T-helper 1 cell treated with Interleukin-12 subunit alpha and Interleukin-12 subunit beta and Interleukin-4 antibody, amounts not matched to agents 30 μg/mL and 1 μg/mL, for 36 hours (primary cell): Measurements from ENCODE around the gene ETV6.

ENCODE experiments used
- H3K27ac Mint-ChIP-seq: one replicate; pipeline ENCODE4 v1.8.0; 2021; ENCODE audit warnings: mild to moderate bottlenecking, mixed read lengths
- H3K27me3 Mint-ChIP-seq: one replicate; pipeline ENCODE4 v1.8.0; 2021; ENCODE audit warnings: low read depth, mixed read lengths
- H3K36me3 Mint-ChIP-seq: one replicate; pipeline ENCODE4 v1.8.0; 2021; ENCODE audit warnings: low read depth, mixed read lengths
- H3K4me1 Mint-ChIP-seq: one replicate; pipeline ENCODE4 v1.8.0; 2021; ENCODE audit warnings: low read depth, mixed read lengths
- H3K4me3 Mint-ChIP-seq: one replicate; pipeline ENCODE4 v1.8.0; 2021; ENCODE audit warnings: mild to moderate bottlenecking, moderate library complexity, mixed read lengths
- H3K9me3 Mint-ChIP-seq: one replicate; pipeline ENCODE4 v1.8.0; 2021; ENCODE audit warnings: mixed read lengths

The ETV6 gene

DNA sequence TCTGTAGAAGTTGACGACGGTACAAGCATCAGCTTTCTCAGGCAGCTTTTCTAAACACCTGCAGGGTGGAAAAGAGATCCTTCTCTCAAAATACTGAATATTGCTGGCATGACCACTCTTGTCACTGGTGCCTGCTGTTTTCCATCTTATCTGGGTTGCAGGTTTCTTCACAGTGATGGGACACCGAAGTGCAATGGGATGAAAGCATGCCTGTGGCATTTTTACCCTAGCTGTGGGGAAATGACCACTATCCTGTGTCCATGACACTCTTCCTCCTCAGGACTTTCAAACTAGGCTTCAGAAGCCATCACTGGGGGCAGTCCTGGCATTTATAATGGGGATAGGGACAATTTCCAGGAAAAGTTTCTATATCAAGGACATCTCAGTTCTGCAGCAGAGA lies 98.5 kb downstream of the ETV6 start:
- H3K9me3 Mint-ChIP-seq, result no peaks in the 10 kb centered on the region
- no peak overlapping the region for H3K4me3 Mint-ChIP-seq
- H3K4me1 Mint-ChIP-seq, result peaks cover 46% of the 10 kb centered on the region
- peaks cover 23% of the 10 kb centered on the region for H3K36me3 Mint-ChIP-seq
- H3K27me3 Mint-ChIP-seq, result no peaks in the 10 kb centered on the region
- H3K27ac Mint-ChIP-seq, result no peak overlapping the region

DNA sequence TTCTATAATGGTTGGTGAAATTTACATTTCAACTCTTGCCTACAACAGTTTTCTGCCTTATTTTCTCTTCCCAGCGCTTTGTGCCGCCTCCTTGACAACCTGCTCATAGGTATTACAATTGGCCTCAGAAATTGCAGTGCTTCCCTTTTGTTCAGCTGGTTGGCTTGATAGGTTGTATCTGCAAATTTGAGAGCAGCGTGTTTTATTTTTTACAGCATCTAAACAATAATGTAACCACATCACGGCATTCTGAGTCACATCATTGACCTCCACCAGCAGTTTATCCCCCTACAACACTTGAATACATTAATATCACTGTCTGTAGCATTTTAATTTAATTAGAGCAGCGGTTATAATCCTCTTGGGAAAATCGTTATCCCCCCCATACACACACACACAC lies 99.4 kb downstream of the ETV6 start:
- Mint-ChIP-seq H3K36me3 (peaks cover 24% of the 10 kb centered on the region), H3K27ac (no peak overlapping the region), H3K27me3 (no peaks in the 10 kb centered on the region), H3K4me3 (no peak overlapping the region), H3K9me3 (no peaks in the 10 kb centered on the region), H3K4me1 (peaks cover 44% of the 10 kb centered on the region)

DNA sequence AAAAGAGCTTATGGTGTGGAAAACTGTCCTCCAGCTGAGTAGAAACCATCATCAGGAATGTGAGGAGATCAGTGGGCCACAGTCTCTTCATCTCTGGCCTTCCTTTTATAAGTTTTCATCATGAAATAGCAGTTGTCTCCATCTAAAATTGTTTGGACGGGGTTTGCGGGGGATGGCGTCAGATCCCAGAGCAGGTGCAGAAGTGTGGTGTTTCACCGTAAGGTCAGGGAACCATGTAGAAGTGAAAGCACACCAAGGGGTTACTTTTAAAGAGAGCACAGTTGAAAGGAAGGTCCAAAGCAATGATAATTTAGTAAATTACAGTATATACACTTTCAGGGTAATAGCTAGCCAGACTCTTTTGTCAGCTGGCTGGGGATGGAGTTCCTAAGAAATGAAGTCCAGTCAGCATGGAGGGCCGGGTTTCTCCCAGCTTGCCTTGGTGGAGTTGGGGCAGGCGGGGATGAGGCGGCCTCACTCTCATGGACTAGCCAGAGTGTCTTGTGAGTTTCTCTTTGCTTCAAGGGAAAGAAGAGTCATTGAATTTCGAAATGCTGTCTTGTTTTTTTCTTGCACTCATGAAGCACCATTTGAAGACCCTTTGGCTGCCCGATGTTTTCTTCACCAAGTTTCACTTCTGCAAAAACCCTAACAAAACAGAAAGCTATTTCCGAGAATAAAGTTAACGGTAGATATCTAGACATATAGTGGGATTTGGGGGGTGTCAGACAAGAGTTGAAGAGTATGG lies 100.6 kb downstream of the ETV6 start:
- no peak overlapping the region for H3K27ac Mint-ChIP-seq
- peaks cover 44% of the 10 kb centered on the region for H3K4me1 Mint-ChIP-seq
- no peaks in the 10 kb centered on the region for H3K9me3 Mint-ChIP-seq
- H3K36me3 Mint-ChIP-seq, result peaks cover 35% of the 10 kb centered on the region
- no peaks in the 10 kb centered on the region for H3K27me3 Mint-ChIP-seq
- no peak overlapping the region for H3K4me3 Mint-ChIP-seq

DNA sequence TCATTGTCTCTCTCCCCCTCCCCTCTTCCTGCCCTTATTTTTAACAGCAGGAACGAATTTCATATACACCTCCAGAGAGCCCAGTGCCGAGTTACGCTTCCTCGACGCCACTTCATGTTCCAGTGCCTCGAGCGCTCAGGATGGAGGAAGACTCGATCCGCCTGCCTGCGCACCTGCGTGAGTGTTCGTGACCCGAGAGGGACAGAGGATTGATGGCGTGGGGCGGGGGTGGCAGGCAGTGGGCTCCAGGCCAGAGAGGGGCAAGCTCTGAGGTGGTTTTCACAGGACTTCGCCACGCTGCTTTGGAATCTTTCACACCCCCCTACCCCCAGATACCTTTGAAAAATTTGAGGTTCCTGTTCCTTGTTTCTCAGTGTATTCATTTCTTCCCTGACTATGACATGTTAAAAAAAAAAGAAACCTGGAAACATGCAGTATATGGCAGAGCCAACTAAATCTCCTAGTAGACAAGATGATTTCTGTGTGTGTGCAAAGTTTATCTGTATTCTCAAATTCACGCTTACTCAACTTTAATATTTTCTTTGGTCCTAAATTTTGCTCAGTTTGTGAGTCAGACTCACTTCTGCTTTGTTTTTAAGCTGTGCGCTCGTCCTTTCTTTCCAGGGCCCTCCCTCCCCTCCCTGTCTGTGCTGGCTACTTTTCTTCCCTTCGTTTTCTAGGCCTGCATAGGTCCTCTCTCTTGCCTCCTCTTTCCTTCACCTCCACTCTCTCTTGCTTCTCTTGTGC lies 103.1 kb downstream of the ETV6 start:
- Mint-ChIP-seq H3K4me3 (no peak overlapping the region), H3K9me3 (no peaks in the 10 kb centered on the region), H3K27ac (no peak overlapping the region), H3K4me1 (peaks cover 24% of the 10 kb centered on the region), H3K36me3 (peaks cover 43% of the 10 kb centered on the region), H3K27me3 (no peaks in the 10 kb centered on the region)

DNA sequence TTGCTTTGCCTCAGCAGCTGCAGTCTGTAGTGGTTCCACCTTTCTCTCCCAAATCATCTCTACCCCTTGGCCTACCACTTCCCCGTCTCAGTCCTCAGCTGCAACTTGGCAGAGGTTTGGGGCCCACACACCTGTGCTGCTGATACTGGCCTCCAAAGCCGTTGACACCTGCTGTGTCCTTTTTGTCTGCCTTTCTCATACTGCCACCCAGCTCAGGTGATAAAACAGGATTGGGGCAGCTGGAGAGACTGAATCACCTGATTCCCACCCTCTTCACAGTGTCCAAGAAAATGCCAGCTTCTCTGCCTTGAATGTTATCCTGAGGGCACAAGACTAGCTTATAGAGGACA lies 103.7 kb downstream of the ETV6 start:
- no peaks in the 10 kb centered on the region for H3K27me3 Mint-ChIP-seq
- no peak overlapping the region for H3K4me3 Mint-ChIP-seq
- peaks cover 43% of the 10 kb centered on the region for H3K36me3 Mint-ChIP-seq
- H3K27ac Mint-ChIP-seq, result no peak overlapping the region
- no peaks in the 10 kb centered on the region for H3K9me3 Mint-ChIP-seq
- peaks cover 24% of the 10 kb centered on the region for H3K4me1 Mint-ChIP-seq

DNA sequence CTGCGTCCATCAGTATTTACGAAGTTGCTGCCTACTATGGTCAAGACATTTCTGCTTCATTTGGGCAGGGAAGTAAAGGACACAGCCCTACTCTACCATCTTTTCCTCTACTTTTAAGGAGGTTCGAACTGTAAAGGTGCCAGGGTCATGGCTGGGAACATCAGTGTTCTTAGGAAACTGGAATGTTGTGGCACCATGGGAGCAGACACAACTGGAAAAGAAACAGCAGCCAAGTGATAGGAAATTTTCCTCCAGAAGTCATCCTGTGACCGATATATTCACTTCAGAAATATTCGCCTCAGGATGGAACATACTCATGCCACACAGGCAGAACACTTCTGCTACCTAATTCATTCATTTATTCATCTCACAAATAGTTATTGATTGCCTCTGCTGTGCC lies 104.4 kb downstream of the ETV6 start:
- no peak overlapping the region for H3K4me3 Mint-ChIP-seq
- H3K27ac Mint-ChIP-seq, result peak overlapping the region; percentile 22
- H3K9me3 Mint-ChIP-seq, result no peaks in the 10 kb centered on the region
- H3K4me1 Mint-ChIP-seq, result peaks cover 29% of the 10 kb centered on the region
- no peaks in the 10 kb centered on the region for H3K27me3 Mint-ChIP-seq
- peaks cover 46% of the 10 kb centered on the region for H3K36me3 Mint-ChIP-seq

DNA sequence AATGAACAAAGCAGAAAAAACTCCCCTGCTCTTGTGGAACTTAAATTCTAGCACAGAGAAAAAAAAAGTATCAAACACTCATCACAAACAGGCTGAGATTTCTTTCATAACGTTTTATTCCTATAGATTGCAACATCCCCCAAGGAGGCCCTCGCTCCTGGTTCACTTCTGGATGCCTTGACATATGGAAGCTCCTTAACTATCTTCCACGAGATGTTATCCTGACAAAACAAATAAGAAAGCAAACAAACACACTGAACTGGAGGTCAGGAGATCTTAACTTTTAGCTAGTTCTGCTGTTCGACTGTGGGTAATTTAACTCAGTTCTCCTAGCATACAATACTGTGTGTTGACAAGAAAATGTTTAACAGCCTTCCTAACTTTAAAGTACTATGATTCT lies 104.8 kb downstream of the ETV6 start:
- Mint-ChIP-seq H3K27ac (peak overlapping the region; percentile 10), H3K9me3 (no peaks in the 10 kb centered on the region), H3K4me1 (peaks cover 29% of the 10 kb centered on the region), H3K27me3 (no peaks in the 10 kb centered on the region), H3K4me3 (no peak overlapping the region), H3K36me3 (peaks cover 46% of the 10 kb centered on the region)

DNA sequence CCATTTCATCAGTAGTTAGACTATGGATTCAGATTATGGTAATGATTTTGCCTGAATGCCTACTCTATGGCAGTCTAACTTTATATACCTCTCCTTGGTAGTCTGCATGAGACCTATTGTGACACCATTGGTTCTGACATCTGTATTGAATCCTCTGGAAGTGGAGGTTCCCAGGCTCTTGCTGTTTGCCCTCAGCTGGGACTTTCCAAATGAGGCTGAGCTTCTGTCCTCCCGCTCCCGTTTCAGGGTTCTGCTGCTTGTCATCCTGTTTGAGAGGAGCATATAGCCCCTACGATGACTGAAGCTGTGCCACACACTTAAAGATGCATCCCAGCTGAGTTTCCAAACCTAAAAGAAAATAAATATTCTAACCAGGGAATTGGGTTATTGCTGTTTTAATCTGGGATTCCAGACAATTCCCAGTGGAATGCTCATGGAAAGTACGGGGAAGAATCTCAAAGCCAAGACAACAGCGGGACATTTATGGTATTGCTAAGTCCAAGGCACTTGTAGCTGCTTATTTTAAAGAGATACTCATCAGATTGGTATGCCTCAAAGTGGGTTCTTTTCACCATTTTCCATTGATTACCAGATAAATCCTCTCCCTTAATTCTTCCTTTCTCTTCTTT lies 105.9 kb downstream of the ETV6 start:
- Mint-ChIP-seq H3K27me3 (no peaks in the 10 kb centered on the region), H3K27ac (no peak overlapping the region), H3K36me3 (peaks cover 50% of the 10 kb centered on the region), H3K4me1 (peaks cover 24% of the 10 kb centered on the region), H3K4me3 (no peak overlapping the region), H3K9me3 (no peaks in the 10 kb centered on the region)

DNA sequence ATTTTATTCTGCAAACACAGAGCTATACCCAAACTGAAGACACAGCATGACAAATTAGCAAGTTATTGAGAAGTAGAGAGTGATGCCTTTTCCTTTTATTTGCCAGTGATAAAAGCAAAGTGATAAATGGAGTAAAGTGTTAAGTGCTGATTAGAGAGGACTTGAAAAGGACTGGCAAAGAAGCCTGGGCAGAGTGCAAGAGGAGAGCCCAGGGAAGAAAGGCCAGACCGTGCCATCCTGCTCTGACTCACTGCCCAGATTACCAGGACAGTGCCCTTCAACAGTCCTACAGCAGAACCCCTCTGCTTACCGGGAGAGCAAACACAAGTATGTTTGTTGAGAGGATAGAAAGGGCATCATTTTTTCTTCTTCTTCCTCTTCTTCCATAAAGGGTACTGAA lies 106.5 kb downstream of the ETV6 start:
- no peak overlapping the region for H3K4me3 Mint-ChIP-seq
- H3K4me1 Mint-ChIP-seq, result peaks cover 24% of the 10 kb centered on the region
- no peak overlapping the region for H3K27ac Mint-ChIP-seq
- H3K36me3 Mint-ChIP-seq, result peaks cover 52% of the 10 kb centered on the region
- H3K9me3 Mint-ChIP-seq, result no peaks in the 10 kb centered on the region
- no peaks in the 10 kb centered on the region for H3K27me3 Mint-ChIP-seq

DNA sequence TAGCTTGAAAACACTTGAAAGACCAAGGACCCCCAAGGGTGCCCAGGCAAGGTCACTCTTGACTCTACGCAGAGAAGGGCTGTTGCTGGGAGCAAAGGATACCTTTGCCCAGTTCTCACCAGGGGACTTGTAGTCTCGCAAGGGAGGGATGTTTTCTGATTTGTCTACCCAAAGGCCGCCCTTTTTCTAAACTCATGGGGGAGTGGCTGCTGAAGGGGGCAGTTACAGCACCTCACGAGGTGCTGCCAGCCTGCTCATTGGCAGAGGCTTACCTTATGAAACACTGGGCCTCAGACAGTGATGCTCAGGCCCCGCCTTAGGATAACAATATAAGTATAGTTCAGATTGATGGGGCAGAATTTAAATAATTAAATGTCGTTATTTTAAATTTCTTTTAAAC lies 107.0 kb downstream of the ETV6 start:
- Mint-ChIP-seq H3K4me1 (peaks cover 25% of the 10 kb centered on the region), H3K27ac (no peak overlapping the region), H3K4me3 (no peak overlapping the region), H3K9me3 (no peaks in the 10 kb centered on the region), H3K27me3 (no peaks in the 10 kb centered on the region), H3K36me3 (peaks cover 50% of the 10 kb centered on the region)

DNA sequence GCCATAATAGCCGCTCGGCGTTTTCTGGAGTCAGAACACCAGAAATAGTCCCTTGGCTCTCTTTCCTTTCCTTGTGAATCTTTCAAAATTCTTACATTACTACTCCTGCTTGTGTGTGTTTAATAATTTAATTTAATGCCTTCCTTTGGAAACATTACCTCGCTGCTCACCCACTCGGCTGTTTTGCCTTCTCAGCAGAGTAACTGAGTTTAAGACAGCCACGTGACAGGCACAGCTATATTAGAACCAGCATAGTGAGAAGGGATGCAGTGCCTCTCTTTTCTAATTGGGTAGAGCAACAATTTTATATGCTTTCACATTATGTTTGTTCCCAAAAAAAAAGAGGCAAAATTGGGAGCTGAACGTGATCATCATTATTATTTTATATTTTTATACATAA lies 107.6 kb downstream of the ETV6 start:
- no peak overlapping the region for H3K4me3 Mint-ChIP-seq
- H3K36me3 Mint-ChIP-seq, result peaks cover 50% of the 10 kb centered on the region
- peaks cover 30% of the 10 kb centered on the region for H3K4me1 Mint-ChIP-seq
- H3K27ac Mint-ChIP-seq, result no peak overlapping the region
- H3K27me3 Mint-ChIP-seq, result no peaks in the 10 kb centered on the region
- H3K9me3 Mint-ChIP-seq, result no peaks in the 10 kb centered on the region

DNA sequence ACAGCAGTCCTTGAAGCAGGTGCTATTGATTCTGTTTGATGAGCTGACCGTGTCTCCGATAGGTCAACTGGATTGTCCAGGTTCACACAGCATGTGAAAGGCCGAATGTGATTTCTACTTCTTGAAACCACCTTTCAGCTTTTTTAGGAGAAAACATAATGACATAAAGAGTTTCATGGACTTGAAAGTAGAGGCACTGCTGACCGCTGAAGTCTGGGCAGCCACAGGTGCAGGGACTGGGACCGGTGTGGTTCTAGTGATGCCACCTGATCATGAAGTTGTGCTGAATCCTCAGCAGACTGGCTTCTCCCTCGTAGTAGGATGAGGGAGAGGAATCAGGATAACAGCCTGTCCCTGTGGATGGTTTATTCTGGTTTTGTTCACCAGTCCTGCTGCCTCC lies 108.1 kb downstream of the ETV6 start:
- H3K4me3 Mint-ChIP-seq, result no peak overlapping the region
- no peak overlapping the region for H3K27ac Mint-ChIP-seq
- no peaks in the 10 kb centered on the region for H3K9me3 Mint-ChIP-seq
- peaks cover 50% of the 10 kb centered on the region for H3K36me3 Mint-ChIP-seq
- H3K4me1 Mint-ChIP-seq, result peaks cover 33% of the 10 kb centered on the region
- H3K27me3 Mint-ChIP-seq, result no peaks in the 10 kb centered on the region

DNA sequence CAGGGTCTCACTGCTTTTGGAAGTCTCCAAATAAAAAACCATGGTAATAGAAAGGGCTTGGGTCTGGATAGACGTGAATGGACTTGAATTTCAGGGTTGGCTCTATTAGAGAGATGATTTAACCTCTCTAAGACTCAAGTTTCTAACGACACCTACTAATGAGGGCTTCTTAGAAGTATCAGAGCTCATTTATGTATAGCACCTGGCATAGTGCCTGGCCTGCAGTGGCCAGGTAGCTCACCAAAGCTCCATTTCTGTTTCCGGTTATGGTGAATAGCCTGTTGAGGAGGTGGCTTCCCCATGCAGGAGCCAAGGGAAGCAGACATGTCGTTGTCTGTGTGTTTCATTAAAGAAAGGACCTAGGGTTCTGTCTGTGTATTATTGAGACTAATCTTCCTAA lies 108.6 kb downstream of the ETV6 start:
- Mint-ChIP-seq H3K27me3 (no peaks in the 10 kb centered on the region), H3K36me3 (peaks cover 49% of the 10 kb centered on the region), H3K4me1 (peaks cover 33% of the 10 kb centered on the region), H3K27ac (no peak overlapping the region), H3K4me3 (no peak overlapping the region), H3K9me3 (no peaks in the 10 kb centered on the region)

DNA sequence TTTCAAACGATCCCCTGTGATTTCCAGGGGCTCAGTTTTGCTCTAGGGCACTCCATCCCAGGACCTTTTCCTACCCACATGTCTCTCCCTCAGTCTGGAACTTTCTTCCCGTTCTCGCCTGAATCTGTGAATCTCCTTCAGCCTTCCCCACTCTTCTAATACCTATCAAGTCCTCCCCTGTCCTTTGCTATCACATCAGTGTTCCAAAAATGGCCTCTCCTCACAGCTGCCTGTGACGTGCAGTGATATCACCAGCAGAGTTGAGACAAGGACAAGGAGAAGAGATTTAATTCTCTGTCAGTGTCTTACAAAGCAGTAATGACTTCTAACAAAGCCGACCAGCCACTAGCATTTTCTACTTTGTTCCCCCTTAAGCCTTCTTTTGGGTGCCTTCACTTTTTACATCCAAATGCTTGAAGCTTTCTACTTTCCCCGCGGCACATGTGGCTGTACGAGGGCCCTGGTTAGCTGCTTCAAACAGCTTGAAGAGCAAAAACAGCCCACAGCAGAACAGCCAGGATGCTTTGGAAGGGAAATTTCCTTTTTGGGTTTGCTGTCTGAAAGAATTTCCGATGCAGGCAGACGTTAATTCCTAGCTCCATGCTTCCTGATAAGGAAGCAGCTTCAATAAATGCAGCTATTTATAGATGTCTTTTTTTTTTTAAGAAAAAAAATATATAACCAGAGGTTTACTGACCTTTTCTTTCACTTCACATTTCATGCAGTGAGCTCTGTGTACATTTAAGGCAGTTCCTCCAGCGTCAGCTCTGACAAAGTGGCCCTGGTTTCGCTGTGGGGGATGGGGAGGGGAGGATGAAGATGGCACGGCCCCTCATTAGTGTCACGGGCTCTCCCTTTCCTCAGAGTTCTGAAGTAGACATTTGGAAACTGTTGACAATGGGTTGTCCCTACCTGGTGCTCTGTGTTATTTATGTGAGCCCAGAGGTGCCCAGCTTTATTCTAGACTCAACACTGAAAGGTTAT lies 109.3 kb downstream of the ETV6 start:
- Mint-ChIP-seq H3K4me1 (peaks cover 31% of the 10 kb centered on the region), H3K9me3 (no peaks in the 10 kb centered on the region), H3K36me3 (peaks cover 47% of the 10 kb centered on the region), H3K4me3 (no peak overlapping the region), H3K27ac (peak overlapping the region; percentile 10), H3K27me3 (no peaks in the 10 kb centered on the region)
